GM19468 (cell line): Measurements from ENCODE around the gene JADE3.

Experiments used
- ATAC-seq: cut with Tn5 transposase; IDR thresholded peaks from one replicate; pipeline ENCODE4 v1.9.1; 2021; ENCODE audit warnings: mild to moderate bottlenecking, moderate library complexity, moderate number of reproducible peaks; ENCODE audit not compliant: unreplicated experiment; ENCODE audit errors: extremely low read depth

Gene JADE3

DNA sequence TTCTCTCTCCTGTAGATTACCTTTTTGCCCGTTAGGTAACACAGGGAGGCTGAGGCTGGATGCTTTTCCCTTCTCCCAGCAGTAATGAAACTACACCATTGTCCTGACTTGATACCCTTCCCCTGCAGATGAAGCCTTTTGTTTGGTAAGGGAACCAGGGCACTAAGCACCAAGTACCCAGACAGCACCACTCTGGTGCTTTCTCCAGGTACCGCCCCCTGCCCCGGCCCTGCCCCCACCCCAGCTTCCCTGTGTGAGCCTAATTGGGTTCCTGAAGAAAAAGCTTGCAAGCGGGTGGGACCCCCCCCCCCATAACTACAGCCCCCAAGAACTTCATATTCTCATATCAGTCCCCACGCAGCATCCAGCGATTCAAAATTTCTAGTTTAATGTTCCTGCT lies 79.8 kb downstream of the JADE3 start:
- ATAC-seq: no peak

DNA sequence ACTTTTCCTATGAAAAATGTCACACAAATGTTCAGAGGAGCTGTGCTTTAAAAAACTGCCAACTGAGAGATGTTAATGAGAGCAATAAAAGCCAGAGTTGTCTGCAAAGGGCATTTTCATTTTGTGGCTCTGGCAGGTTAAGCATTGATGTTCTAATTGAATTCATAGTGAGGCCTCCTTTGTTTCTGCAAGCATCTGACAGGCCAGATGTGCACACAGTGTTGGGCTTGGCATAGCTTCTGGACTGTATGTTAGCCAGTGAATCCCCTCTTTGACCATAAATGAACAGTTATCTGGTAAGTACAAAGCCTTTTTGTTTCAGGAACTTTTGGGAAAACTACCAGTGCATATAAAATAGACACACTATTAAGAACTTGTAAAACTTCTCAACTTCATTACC lies 81.9 kb downstream of the JADE3 start:
- no peak for ATAC-seq

DNA sequence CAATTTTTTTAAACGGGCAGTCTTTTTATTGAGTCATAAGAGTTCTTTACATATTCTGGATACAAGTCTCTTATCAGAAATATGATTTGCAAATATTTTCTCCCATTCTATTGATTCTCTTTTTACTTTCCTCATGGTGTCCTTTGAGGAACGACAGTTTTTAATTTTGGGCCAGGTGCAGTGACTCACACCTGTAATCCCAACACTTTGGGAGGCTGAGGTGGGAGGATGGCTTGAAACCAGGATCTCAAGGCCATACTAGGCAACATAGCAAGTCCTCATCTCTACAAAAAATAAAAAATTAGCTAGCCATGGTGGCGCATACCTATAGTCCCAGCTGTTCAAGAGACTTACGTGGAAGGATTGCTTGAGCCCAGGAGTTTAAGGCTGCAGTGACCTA lies 99.9 kb downstream of the JADE3 start:
- no peak for ATAC-seq

DNA sequence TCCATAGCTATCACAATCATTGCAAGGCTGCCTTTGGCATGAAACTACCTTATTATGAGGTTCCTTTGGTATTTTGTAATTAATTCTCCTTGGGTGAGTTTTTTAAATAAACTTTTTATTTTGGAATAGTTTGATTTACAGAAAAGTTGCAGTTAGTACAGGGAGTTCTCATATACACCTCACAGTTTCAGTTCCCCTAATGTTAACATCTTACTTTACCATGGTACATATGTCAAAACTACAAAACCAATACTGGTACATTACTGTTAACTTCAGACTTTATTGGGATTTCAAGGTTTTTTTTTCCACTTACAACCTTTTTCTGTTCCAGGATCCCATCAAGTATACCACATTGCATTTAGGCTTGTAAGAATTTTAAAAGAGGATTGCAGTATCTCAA lies 114.0 kb downstream of the JADE3 start:
- ATAC-seq: no peak

DNA sequence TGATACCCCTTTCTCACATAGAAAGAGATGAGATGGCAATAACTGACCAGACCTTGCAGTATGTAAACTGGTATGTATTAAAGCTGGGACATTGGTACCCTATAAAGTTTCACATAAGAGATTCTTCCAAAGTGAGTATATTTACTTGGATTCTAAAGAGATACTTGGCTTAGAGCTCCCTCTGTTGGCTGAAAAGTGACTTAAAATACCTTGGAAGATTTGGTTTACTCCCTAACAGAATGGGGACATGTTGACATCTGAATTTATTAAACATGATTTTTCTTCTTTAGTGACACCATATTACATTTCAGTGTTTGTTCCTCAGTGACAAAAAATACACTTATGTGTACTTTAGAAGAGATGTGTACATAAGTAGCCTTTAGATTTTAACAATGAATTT lies 118.1 kb downstream of the JADE3 start:
- ATAC-seq: no peak

DNA sequence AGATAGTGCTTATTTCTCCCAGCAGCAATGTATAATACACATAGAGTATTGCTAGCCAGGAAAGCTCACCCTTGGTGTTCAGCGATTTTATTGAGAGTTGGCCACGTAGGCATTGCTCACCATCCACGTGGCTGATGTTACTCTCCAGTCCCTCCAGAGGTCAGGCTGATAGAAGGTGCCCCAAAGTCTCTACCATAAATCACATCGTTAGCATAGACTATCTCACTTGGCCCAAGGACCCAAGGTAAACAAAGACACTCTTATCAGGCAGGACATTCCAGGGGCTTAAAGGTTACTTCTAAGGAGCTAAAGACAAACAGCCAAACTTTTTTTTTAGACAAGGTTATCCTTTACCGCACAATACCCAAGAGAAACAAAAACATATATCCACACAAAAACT lies 135.8 kb downstream of the JADE3 start:
- ATAC-seq: no peak

DNA sequence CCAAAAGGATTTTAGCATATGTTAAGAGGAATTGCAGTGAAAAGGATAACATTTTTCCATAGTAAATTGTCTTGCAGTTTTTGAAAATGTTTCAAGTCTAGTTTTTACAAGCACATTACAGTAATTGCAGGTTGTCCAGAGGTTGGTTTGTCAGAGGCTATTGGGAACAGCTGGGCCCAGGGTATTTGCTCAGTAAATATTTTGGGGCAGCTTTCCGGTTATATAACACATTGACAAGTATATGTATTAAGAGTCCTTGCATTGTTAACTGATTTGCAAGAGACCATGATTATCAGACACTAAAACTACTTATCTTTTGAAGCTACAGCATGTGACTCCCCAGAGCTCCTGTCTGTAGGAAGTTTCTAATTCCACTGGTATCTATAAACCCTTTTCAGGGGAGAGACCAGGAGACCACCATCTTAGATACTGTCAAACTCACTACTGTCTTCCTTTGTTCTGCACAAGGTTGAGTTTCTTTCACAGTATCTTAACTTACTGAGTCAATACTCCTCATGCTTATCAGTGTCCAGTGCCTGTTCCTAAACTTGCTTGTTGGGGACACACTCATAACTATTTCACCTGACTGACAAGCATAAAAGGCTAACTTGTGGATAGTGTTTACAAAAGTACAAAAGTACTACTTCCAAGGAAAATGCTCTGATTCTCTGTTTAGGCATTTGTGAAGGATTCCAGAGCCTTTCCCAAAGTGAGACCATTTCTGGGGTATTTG lies 147.1 kb downstream of the JADE3 start:
- ATAC-seq: no peak

DNA sequence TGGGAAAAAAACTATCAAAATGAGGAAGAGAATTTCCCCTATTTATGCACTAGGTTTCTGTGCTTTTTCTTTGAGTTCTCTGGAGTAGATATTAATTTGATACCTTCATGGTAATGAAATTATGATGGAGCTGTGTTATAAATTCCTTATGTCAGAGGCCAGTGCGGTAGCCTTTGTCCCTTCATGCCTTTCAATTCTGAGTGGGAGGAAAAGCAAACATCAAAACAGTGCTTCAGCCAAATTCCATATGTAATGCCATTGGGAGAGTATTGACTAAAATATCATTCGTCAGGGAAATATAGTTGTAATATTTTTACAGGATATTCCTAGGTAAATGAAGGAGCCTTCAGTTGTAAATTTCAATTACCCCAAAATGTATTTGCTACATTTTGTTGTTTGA lies 148.5 kb downstream of the JADE3 start:
- no peak for ATAC-seq

DNA sequence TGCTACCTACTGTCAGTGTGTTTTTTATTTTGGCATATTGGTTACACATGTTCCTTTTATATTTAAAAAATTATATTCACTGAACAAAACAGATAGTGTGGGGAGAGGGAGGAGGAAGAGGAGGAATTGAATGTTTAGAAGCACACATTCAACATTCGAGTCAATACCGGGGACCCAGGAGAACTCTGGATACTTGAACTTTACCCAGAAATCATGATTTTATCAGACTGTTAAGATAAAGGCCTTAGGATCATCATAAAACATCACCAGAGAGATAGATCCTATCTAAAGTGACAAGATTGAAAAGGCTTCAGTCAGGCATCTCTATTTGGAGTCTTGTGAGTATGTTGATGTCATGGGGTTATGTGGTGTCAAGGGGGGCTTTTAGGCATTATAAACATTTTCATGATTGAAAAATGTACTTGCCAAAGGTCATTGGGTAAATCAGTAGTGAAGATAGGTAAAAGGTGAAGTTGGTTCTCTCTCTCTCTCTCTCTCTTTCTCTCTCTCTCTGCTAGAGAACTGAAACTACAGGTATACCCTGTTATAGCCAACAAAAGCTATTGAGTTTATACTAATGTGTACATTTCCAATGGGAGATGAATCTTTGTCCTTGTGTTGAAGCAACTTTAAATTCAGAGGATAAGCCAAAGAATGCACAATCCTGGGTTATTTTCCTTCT lies 149.2 kb downstream of the JADE3 start:
- ATAC-seq: no peak

DNA sequence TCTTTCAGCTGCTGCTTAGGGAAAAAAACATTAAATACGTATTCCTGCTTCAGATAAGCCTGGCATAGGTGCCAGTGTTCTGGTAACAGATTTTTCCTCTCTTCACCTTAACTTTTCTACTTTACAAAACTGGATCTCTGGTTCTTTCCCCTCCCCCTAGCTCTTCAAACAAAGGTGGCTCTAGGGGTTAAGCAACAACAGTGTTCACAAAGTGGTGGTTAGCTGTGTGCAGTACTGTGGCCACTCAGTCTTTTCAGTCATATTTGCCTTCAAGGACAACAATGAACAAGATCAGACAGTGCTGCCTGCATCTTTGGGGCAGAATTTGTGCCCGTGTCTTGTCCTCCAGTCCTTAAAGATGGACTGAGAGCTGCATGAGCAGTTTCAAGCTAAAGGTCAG lies 151.0 kb downstream of the JADE3 start:
- ATAC-seq: no peak

DNA sequence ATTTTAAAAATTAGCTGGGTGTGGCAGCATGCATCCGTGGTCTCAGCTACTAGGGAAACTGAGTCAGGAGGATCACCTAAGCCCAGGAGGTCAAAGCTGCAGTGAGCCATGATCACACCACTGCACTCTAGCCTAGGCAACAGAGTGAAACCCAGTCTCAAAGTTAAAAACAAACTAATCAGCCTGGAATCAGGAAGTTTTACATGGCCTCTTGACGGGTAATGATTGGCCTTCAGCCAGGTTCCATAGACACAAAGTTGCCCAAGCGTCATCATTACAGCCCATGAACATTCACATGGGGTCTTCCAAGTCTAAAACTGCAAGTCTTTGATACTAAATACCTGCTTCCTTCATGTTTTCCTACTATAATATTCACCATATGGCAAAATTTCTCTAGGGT lies 156.0 kb downstream of the JADE3 start:
- ATAC-seq: no peak

DNA sequence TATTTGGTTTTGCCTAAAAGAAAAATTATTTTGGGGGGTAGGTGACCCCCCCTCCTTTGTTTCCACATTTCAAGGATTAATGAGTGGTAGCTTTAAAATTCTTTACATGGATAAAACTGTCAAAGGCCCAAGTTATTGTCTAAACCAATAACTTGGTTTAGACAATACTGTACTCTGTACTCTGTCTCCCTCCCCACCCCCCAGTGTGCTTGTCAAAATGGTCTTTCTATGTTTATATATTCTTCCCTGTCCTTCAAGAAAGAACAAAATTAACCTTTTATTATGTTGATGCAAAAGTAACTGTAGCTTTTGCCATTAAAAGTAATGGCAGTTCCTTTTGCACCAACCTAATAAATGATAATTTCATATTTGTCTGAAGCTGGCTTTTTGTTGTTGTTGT lies 156.5 kb downstream of the JADE3 start:
- no peak for ATAC-seq

DNA sequence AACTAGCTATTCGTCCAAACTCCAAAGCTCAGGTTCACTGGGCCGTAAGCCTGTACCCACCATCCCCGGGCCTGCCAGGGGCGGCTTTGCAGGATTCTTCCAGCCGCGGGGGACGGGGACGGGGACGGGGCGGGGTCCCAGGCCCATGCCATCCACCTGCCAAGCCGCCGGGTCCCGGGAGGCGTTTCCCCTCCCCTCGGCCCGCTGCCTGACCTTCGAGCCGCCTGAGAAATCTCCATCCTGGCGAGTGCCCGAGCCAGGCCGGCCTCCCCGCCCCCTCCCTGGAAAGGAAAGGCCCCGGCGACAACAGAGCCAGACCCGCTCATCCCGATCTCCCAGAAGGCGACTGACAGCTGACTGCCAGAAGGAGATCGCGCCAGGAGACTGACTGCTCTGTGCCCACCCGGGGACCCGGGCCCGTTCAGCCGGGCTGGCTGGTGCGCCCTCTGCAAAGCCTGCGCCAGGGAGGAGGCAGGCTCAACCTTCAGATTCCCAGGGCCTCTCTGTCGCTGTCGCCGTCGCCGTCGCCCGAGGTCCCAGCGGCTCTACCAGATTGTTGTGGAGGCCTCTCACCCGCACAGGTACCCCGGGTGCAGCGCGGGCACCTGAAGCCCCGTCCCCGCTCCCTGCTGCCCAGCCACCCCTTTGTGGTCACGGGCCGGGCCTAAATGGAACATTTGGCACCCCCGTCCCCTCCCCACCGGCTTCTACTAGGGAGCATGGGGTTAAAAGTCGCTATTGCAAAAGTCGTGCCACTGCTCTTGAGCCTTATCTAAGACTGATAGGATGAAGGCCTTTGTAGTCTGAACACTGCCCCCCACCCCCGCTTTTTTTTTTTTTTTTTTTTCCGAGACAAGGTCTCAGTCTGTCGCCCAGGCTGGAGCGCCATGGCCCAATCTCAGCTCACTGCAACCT lies 166.2 kb downstream of the JADE3 start, which contains the start of gene RGN:
RGN (plus strand) TSS at position 315 of the 915 bp plus-strand sequence. CDS start 2,702 bp downstream, outside the sequence.
- ATAC-seq: no peak

DNA sequence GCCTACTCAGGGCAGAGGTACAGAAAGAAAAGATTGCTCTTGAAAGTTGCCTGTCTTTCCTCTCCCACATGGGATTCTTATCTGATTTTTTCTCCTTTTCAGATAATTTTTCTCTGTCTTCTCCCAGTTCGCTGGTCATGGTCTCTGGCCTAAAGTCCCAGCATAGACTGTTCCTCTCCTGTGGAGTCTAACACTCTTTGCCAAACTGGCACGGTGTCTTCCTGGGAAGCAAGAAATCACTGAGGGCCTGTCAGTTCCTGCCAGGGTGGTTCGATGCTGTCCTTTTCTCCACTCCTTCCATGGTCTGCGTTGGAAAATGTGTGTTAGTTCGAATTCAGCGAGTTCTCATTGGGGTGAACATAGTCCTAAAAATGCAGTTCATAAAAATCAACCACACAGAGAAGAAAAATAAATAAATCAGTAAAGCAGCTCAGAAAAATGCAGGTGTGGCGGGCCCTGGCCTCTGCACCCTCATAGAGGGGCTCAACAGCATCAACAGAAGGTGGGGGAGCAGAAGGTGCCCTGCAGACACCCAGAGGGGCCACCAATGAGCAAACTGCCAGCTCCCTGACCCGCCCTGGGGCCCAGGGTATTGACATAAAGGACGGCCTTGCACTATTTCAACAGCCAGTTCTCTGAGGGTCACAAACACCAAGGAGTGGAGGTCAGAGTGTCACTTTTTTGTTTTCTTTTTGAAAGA lies 168.1 kb downstream of the JADE3 start:
- no peak for ATAC-seq

DNA sequence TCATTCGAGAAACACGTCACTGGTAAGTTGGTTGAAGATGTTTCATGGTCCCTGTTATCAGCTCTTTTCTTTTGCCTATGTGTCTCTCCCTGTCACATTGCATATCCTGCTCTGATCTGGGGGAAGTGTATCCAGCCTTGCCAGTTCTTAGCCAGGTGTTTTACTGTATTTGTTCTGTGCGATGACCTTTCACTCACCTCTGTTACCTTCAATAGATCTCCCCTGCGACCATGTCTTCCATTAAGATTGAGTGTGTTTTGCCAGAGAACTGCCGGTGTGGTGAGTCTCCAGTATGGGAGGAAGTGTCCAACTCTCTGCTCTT lies 168.7 kb downstream of the JADE3 start:
- no peak for ATAC-seq

DNA sequence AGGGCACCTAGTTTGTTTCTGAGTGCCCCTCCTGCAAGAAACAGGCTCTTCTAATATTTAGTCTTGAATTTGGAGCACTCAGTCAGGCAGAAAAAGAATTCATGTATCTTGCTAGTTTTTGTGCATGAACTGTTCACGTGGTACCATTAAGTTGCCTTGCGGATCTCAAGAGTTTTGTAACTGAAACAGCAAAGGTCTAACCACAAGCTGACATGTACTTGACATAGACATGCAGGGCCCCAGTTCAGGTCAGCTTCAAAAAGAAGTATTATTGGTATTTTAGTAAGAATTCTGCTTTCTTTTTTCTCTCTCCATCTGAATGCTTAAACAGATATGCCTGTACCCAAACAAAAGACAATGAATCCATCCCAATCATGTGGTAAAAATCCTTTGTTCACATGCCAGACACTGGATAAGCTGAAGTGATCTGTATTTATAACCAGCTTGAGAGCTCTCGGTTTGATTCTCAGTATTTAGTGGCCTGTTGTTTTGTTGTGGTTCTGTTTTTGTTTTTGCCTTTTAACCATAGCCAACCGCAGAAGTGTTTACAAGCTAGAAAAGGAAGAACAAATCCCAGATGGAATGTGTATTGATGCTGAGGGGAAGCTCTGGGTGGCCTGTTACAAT lies 179.0 kb downstream of the JADE3 start:
- no peak for ATAC-seq

DNA sequence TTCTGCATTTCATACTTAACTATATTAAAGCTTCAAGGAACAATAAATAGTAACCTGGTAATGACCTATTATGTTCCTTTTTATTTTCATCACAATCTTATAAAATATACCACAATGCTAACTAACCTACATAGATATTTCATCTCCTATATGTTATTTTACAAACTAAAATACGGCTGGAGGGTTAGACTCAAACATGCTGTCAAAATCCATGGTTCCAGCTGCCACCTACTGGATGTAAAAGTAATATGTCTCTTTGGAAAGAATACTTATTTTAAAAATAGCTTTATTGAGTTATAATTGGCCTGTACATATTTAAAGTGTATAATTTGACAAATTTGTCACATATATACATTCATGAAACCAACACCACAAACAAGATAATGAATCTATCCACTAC lies 181.0 kb downstream of the JADE3 start:
- no peak for ATAC-seq

DNA sequence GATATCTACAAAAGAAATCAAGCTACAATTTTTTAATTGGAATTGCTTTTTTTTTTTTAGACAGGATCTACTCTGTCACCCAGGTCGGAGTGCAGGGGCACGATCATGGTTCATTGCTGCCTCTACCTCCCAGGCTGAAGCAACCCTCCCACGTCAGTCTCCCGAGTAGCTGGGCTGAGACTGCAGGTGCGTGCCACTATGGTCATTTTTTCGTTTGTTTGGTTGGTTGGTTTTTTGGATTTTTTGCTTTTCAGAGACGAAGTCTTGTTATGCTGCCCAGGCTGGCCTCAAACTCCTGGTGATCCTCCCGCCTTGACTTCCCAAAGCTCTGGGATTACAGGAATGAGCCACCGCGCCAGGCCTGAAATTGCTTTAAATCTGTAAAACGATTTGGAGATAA lies 181.6 kb downstream of the JADE3 start:
- no peak for ATAC-seq

DNA sequence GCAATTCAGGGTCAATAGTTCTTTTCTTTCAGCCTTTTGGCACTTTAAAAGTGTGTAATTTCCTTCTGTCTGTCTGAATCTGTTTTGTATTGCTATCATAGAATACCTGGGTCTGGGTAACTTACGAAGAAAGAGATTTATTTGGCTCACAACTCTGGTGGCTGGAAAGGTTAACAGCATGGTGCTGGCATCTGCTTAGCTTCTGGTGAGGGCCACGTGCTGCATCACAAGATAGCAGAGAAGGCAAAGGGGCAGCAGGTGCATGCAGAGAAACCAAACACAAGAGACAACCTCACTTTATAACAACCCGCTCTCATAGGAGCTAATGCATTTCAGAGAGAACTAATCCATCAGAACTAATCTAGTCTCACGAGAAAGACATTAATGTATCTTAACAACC lies 184.8 kb downstream of the JADE3 start:
- ATAC-seq: no peak
